ENCODE results near the gene CHCHD3. TPM values are rescaled to one million over a fixed set of nuclear protein-coding genes. Genes with fewer than 3 reads are reported as not detected.
A peak's percentile ranks its signal among the peaks of the same experiment; 100 is the strongest.
"Not testable (repeated sequence)": the region's sequence is repeated elsewhere in the genome, so short reads cannot be mapped to it uniquely, and the experiment has no call there.

Gene CHCHD3
- polyA plus RNA-seq, 3 donors = 69.8 to 84.0 (median 76.4) TPM

DNA sequence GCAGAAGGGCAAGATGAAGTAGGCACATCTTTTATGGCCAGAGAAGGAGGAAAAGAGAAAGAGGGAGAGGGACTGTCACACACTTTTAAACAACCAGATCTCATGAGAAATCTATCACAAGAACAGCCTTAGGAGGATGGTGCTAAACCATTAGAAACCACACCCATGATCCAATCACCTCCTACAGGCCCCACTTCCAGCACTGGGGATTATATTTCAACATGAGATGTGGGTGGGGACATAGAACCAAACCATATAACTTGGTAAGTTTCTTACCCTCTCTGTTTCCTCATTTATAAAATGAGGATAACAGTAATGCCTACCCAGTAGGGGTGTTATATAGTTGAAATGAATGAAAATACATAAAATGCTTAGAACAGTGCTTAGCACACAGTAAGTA is 66.0 kb downstream of the CHCHD3 start:
- DNase-seq = no peak

DNA sequence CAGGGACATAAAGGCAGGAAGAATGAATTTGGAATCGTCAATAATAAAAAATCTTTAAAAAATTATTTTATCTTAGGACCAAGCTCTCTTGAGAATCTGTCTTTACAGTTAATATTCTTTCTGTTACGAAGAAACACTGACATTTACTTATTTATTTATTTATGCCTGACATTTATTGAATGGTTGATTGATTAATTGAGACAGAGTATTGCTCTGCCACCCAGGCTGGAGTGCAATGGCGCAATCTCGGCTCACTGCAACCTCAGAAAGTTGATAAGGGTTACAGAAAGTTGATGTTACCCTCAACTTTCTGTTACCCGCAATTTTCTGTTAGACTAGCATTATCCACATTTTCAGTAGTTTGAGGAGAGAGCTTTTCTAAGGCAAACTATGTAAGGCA is 70.1 kb downstream of the CHCHD3 start:
- DNase-seq = no peak

DNA sequence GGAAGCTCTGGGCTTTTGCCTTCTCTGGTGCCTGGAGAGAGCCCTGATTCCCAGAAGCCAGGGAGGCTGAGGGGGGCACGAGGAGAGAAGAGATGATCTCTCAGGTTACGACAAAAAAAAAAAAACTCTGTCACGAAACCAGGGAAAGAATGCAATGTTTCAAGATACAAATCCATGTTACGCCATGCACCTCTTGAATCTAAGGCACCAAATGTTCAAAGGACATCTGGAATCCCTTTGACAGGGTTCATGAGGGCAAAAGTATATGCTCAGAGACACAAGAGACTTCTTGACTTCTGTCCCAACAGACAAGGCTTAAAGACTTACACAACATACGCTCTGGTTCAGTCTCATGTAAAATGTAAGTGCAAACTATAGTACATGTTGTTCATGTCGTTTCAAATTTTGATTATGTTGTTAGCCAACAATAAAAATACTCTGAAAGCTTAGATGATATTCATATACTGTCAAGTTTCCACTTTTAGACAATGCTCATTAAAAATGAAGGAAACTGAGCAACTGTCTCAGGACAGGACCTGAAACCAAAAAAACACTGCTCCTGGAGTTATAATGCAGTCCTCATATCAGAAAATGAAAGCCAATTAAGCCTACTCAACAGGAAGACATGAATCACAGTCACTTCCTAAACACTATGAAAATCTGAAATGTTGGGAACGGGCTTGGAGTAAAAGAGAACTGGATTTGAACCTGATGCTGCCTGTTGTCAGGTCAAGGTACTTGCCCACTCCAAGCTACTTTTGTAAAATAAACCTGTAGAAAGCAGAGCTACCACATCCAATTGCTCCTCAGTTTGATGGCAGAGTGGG is 72.3 kb downstream of the CHCHD3 start:
- no peak for DNase-seq

DNA sequence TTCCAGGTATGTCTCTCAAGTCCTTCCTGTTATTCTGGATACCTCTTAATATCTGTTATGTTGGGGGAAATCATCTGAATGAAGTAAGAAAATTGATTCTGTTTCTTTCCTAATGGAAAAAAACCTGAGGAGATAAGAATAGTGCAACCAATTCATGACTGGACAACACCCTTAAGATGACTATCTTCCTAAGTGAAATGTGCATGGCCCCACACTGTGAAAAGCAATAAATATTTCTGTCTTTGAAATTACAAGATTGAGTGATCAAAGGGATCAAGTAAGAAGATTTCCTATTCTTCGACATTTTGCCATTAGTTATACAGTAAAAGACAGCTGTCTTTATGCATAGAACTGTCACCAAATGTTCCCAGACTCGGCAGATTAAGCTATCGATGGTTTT is 73.9 kb downstream of the CHCHD3 start:
- DNase-seq = no peak

DNA sequence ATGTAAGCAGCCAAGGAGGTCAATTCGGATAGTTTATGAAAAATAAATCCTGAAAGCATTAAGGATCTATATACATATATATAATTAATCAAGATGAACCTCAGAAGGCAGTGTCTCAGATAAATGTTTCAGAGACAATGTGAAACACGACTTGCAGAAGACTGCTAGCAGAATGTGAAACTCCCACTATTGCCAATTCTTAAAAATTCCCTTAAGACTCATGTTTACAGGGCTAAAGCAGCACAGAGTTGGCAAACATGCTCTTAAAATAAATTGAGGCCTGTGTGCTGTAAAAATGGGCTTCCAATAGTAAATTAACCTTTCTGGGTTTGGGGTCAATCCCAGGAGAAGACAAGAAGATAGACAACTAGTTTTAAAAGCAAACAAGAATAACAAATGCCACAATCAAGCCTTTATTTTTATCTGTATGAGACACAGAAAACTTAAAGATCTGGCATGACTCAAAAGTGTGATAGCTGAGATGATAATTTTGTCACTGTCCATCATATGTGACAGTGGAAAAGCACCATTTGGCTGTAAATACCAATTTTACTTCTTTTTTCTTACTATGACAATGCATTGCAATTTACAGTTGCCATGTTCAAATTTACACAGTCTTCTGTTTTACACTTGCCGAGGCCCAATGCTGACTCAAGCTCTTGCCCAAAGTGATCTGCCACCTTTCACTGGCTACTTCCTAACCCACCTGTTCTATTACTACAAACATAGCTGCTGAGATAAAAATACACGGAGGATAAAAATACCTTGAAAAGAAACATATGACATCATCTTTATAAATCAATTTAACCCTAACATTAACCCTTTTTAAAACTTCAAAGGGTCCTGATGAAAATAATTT is 78.6 kb downstream of the CHCHD3 start:
- no peak for DNase-seq

DNA sequence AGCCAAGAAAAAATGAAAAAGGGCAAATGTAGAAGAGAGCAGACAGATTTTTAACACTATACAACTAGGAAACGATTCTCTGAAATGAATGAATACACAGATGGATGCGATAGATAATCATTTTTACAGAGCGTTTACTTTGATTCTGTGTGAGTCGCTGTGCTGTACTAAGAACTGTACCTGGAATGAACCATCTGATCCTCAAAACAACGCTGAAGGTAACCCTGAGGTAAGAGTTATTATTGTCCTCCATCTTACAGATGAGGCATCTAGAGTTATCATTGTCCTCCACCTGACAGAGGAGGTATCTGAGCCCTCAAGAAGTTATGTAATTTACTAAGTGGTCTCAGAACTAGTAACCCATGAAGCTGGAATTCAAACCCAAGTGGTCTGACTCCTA is 80.2 kb downstream of the CHCHD3 start:
- no peak for DNase-seq

DNA sequence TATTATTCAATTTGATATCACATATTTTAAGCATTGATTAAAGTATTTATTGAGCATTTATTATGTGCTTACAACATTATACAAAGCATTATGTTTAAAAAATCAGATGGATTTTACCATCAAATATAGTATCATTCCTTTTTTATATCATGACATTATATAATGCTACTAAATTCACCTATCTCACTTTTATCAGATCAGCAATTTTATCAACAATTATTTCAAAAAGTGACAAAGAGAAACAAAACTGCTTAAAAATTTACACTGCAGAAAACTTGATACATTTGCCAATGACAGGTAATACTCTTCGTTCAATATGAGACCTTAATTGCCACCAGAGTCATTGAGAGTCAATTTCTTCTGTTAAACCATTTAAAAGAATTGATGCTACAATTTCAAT is 82.0 kb downstream of the CHCHD3 start:
- no peak for DNase-seq

DNA sequence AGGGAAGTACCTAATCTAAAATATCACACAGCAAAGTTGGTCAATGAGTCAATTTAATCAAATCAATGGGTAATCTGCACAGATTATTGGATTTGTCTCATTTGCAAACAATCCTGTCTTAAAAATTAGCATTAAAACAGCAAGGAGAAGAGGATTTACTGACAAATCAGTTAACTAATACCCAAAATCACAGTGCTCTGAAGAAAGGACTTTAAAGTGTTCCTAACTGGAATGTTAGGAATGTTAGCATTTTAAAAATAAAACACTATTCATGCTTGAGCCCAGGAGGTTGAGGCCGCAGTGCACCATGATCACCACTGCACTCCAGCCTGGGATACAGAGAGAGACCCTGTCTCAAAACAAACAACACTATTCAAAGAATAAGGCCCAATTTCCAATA is 83.1 kb downstream of the CHCHD3 start:
- no peak for DNase-seq

DNA sequence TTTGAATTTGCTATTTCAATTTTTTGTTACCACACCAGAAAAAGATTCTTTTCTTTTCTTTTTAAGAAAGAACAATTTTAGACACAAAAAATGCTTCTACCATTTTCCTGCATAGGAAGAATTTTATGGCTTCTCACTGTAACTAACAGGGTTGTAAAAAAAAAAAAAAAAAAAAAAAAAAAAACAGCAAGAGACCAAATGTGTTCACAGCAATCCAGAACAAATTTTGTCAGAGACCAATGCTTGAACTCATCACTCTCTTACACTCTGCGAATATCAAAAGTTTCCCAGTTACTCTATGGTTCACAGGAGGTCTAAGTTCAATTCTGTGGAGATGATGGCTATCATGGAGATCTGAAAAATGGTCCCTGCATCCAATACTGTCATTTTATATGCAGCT is 84.4 kb downstream of the CHCHD3 start:
- no peak for DNase-seq

DNA sequence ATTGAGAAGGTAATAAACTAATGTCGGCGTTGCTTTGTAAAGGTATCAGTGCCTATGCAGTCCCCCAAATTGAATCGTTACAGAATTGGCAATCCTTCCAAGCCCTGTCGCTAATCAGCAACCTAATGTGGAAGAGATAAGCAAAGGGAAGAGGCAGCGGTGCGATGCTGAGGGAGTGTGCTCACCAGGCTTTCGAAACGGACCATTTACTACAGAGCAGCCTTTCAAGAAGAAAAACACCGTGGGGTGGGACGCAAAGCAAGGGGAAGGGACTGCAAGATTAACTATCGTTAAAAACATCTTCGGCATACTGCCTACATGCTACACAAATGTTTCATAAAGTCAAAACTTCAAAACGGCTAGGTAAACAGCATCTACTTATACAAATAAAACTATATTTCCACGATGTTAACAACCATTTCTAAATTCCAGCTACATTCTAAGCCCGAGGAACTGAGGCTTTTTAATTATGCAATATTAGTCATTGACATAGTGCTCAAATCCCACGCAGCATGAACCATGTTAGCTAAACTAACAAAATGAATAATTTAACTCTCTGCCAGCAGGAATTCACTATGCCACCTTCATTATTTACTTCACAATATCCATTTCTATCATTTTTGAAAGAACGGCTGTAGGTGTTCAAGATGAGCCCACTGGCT is 85.2 kb downstream of the CHCHD3 start:
- no peak for DNase-seq

DNA sequence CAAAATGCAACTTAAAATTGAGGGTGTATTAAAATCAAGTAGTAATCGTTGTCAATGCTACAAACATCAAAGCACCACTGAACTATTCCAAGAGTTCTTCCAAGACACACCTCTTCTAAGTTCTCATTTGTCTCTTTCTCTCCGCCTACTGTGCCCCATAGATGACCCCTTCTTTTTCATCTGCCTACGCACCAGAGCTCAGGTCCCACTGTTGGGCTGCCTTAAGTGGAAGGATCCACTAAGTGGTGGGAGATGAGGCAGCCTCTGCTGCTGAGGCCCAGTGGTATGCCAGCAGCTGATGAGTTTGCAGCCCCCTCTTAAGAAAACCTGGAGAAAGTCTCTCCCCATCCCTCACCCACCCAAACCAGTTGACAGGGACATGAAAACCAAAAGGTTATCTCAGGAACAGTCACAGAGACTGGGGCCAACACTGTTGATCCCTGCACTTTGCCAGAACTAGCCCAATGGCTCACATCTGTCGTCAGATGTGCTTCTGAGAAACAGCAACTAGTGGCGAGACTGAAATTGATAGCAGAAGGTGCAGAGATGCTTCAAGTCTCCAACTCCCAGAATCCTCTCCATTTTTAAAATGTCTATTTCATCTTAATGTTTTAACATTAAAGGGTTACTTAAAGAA is 88.4 kb downstream of the CHCHD3 start:
- no peak for DNase-seq

DNA sequence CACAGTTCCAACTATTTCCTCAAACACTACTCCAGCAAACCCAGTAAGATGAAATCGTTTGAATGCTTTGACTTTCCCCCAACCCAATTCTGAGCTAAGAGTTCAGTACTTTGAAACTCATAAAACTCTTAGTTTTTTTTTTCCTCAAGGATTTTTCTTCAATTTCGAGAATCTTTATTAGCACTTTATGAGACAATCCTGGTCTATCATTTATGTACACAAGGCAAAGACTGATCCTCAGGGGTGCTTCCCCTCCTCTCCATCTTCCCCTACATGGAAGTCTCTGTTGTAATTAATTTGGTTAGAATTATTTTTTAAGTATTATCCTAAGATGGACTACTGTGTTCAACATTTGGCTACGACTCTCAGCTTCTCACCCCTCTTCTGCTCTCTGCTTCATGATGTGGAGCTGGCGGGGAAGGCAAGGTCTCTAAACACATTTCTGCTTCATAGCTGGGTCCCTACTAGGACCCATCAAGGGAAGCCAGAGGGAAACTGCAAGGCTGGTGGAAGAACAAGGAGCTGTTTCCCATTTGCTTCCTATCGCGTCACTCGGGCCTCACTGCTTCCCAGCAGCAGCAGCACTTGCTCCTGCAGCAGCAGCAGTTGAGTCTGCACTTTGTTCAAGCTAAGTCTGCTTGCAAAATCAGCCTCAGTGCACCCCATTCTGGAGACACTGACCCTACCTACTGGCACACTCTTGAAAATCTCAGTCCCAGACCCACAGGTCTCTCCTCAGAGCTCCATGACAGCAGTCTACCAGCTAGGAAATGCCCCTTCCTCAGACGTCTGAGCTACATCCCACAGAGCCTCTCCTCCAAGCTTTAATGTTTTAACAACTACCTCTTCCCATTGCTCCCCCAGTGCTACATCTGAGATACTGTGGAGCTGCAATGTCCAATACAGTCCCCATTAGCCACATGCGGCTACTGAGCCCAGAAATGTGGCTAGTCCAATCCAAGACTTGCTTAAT is 90.0 kb downstream of the CHCHD3 start:
- DNase-seq = no peak

DNA sequence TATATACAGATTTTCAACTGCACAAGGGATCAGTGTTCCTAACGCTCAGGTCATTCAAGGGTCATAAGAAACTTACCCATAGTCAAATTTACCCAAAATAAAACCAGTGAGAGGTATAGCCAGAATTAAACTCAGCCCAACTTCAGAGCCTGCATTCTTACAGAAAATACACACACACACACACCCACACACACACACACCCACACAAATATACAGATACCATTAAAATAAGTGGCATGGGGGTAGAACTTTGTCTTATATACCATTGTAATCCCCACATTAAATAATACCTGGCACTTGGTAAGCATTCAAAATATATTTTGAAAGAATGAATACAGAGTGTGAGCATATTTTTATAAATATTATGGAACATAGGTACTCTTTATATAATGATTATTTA is 93.8 kb downstream of the CHCHD3 start:
- DNase-seq = no peak

DNA sequence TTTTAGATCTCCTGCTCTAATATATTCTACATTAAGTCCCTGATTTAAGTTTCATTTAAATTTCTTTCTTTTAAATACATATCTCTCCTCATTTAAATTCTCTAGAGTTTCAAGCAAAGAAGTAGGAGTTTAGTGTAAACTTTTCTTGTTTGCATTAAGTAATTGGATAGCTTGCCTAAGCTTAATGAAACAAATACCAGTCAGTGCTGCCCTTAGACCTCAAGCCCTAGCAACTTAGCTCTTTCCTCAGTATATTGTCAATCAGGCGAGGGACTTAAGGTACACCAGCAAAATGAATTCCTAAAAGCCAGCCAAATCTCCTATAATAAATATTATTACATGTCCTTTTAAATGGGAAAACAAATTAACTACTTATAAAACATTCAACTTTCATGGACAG is 101.5 kb downstream of the CHCHD3 start:
- DNase-seq = peak; percentile 42

DNA sequence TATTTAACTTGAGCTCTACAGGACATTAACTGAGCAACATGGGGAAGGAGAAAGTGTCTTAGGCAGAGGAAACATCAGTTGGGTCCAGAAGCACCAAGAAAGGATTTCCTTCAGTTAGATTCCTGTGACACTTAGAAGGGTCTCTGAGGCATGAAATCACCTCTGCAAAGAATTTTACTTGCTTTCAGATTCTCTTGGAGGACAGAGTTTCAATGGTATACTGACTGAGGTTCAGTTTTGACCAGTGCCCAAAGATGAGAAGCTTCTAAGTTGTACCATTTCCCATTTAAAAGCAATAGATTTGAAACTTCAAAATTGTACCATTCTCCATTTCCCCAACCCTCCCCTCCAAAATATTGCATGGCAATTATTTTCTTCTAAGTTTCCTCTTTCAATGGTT is 102.4 kb downstream of the CHCHD3 start:
- DNase-seq = no peak

DNA sequence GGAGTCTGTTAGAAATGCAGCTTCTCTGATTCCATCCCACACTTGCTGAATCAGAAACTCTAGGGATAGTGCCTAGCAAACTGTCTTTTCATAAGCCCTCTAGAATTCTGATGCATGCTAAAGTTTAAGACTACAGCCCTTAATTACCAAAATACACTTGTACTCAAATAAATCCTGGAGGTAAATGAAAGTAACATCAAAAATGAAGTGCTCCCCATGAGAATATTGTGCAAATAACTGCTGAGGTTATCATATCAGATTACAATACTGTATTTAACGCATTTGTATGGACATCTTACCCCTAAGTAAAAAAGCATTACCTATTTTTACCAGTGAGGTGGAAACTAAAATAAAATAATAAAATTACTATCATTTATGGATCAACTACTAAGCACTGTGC is 104.7 kb downstream of the CHCHD3 start:
- DNase-seq = no peak

DNA sequence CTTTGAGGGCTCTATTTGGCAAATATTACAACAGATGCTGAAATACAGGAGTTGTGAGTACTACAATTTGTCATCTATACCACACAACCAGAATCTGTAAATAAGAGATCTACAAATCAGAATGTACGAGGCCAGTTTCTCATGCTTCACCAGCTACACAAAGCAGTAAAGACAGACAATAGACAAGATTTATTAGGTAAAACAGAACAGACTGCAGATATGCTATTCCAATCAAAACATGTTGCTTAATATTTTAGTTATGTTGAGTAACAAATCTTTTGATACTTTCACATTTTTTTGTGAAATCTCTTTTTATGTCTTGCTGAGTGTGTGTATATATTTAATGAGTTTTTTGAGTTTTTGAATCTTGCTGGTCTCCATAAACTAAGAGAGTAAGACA is 109.1 kb downstream of the CHCHD3 start:
- DNase-seq = no peak

DNA sequence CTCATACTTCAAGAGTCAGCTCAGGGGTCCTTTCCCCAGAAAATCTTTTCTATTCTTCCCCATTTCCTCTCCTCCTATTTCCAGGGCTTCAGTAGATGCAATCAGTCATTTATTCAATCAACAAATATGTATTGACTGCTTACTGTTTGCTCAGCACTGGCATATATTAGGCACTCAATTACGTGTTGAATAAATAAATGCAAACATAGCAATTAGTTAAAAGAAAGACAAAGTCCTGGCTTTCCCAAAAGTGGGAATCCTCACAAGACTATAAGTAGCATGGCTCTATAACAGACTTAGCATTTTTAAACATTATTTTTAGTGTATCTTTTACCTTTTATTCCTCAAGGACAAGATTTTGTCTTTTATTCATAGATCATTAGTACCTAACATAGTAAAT is 111.6 kb downstream of the CHCHD3 start:
- DNase-seq = no peak

DNA sequence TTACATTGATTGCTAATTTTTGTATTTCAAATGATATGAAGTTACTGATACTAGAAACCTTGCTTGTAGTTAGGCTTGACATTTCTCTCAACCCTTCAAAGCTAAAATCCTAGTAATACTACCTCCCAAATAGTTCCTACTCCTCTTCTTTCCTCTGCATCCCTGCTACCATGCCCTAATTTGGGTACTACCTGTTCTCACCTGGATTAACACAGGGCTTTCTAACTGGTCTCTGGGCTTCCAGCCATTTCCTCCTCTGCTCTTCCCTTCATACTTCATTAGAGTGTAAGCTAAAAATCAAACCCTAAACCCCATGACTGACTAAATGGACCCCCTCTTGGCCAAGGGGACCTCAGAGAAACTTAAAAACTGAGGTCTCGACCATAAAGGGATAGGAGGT is 112.4 kb downstream of the CHCHD3 start:
- DNase-seq = no peak

DNA sequence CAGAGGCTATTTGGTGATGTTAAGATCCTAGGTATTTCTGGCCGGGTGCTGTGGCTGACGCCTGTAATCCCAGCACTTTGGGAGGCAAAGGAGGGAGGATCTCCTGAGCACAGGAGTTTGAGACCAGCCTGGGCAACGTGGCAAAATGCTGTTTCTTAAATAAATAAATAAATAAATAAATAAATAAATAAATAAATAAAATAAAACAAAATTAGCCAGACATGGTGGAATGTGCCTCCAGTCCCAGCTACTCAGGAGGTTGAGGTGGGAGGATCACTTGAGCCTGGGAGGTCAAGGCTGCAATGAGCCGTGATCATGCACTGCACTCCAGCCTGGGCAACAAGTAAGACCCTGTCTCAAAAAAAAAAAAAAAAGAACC is 114.4 kb downstream of the CHCHD3 start:
- DNase-seq = not testable (repeated sequence)

Measured in renal pelvis (tissue), 4 donors.